Erythroblast (primary cell): ENCODE results near the gene LYG2.

Source experiments
- GATA1 ChIP-seq: IDR thresholded peaks from 2 replicates; pipeline ENCODE4 v1.6.1; 2011; ENCODE audit warnings: low read depth, mild to moderate bottlenecking, control low read depth, low read length, moderate library complexity
- POLR2A ChIP-seq: IDR thresholded peaks from 2 replicates; pipeline ENCODE4 v1.6.1; 2011; ENCODE audit warnings: mild to moderate bottlenecking, low read length

GRCh38 chr2:99259465-99259864, 4.0 kb upstream of the LYG2 start:
- TF ChIP-seq POLR2A = no peak
- no peak for TF ChIP-seq GATA1
